Stimulated activated CD8-positive, alpha-beta memory T cell treated with anti-CD3 and anti-CD28 coated beads, Interleukin-4, amount 100 ng/mL, for 4 hours (primary cell): Measurements from ENCODE around the gene SMAD7.

Experiments
- DNase-seq, 2 donors: peaks; one replicate each; pipeline ENCODE4 v3.0.0-alpha.2; 2020; ENCODE audit warnings: low read depth in 2 of 2, low spot score in 1 of 2

The SMAD7 gene

GRCh38 chr18:48947092-48947491 is 3.7 kb downstream of the SMAD7 start:
- no peak for DNase-seq

- DNase-seq, result no peak
These were observed 4.4 kb downstream of the SMAD7 start for GRCh38 chr18:48946329-48946835.

- no peak for DNase-seq
These were observed 4.9 kb downstream of the SMAD7 start for GRCh38 chr18:48945953-48946217.

GRCh38 chr18:48944634-48945033 is 6.1 kb downstream of the SMAD7 start:
- DNase-seq, result no peak

GRCh38 chr18:48943736-48944527 is 6.8 kb downstream of the SMAD7 start:
- no peak for DNase-seq

GRCh38 chr18:48943333-48943732 is 7.4 kb downstream of the SMAD7 start:
- DNase-seq, result no peak

GRCh38 chr18:48942554-48943261 is 8.1 kb downstream of the SMAD7 start:
- DNase-seq, result no peak

GRCh38 chr18:48942086-48942485 is 8.7 kb downstream of the SMAD7 start:
- no peak for DNase-seq

- DNase-seq, result no peak
These were observed 9.1 kb downstream of the SMAD7 start for GRCh38 chr18:48941672-48942071.

- peak; percentile 54 to 76 for DNase-seq
These were observed 9.7 kb downstream of the SMAD7 start for GRCh38 chr18:48940854-48941611.

- no peak for DNase-seq
These were observed 11.3 kb downstream of the SMAD7 start for GRCh38 chr18:48939205-48940097.

- no peak for DNase-seq
These were observed 11.9 kb downstream of the SMAD7 start for GRCh38 chr18:48938827-48939204.

GRCh38 chr18:48937869-48938750 is 12.7 kb downstream of the SMAD7 start:
- no peak for DNase-seq

- no peak for DNase-seq
These were observed 15.4 kb downstream of the SMAD7 start for GRCh38 chr18:48935433-48935774.

GRCh38 chr18:48934723-48935432 is 15.9 kb downstream of the SMAD7 start:
- no peak for DNase-seq

- no peak for DNase-seq
These were observed 16.4 kb downstream of the SMAD7 start for GRCh38 chr18:48934415-48934722.

- DNase-seq, result no peak
These were observed 17.0 kb downstream of the SMAD7 start for GRCh38 chr18:48933578-48934414.

GRCh38 chr18:48932822-48933510 is 17.8 kb downstream of the SMAD7 start:
- no peak for DNase-seq
